ENCODE measurements around the gene SEMA6A. TPM values are rescaled to one million over a fixed set of nuclear protein-coding genes. Genes with fewer than 3 reads are reported as not detected.

SEMA6A gene
- total and polyA plus RNA-seq, 12 donors: 2.9 to 11.3 (median 7.8) TPM

DNA sequence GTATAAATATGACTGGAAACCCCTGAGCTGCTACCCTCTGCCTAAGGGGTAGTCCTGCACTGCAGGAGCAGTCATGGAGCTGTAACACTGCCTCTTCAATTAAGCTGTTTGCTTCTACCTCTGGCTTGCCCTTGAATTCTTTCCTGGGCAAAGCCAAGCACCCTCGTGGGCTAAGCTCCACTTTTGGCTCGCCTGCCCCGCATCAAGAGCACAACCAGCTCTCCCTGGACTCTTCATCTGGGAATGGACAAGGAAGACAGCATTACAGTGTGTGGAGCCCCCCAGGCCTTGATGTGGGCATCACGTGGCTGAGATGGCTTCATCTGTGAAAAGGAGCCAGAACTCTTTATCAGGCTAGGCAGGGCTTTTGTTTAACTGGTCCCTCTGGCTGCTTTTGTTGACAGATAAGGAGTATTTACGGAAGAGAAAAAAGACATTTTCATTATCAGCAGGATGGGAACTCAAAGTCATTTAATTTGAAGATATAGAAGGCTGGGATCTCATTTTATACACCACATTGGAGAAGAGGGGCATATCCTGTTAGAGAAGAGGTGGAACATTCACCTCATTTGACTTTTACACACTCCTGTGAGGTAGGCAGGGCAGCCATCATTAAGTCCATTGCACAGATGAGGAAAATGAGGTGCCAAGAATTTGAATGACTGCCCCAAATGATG is 137.8 kb downstream of the SEMA6A start:
- H3K27me3 ChIP-seq: no peaks in the 10 kb centered on the region
- peaks cover 0 to 50% (median 14%) of the 10 kb centered on the region in 9 donors for H3K4me1 ChIP-seq
- 60 to 61% methylated on average over 5 of the region's 5 CpGs for WGBS, 2 donors
- no peaks in the 10 kb centered on the region for H3K36me3 ChIP-seq
- H3K27ac ChIP-seq: peak overlapping the region in 1 of 10 donors; percentile 23
- intact Hi-C loops (cut with DNase I): loop anchor here in 2 of 10 donors (5.0 to 10.0 kb wide), 2 partner anchors 35 to 128 kb away; no protein-coding TSS in a partner anchor
- H3K9me3 ChIP-seq: no peaks in the 10 kb centered on the region
- TF ChIP-seq, protein P1, sequence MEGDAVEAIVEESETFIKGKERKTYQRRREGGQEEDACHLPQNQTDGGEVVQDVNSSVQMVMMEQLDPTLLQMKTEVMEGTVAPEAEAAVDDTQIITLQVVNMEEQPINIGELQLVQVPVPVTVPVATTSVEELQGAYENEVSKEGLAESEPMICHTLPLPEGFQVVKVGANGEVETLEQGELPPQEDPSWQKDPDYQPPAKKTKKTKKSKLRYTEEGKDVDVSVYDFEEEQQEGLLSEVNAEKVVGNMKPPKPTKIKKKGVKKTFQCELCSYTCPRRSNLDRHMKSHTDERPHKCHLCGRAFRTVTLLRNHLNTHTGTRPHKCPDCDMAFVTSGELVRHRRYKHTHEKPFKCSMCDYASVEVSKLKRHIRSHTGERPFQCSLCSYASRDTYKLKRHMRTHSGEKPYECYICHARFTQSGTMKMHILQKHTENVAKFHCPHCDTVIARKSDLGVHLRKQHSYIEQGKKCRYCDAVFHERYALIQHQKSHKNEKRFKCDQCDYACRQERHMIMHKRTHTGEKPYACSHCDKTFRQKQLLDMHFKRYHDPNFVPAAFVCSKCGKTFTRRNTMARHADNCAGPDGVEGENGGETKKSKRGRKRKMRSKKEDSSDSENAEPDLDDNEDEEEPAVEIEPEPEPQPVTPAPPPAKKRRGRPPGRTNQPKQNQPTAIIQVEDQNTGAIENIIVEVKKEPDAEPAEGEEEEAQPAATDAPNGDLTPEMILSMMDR (IDR thresholded peaks at IDR 0.05): no peak
- DNase-seq (no peak), ATAC-seq (peak in 3 of 8 donors; percentile 17 to 62 (median 36))
- no peak overlapping the region for H3K4me3 ChIP-seq

DNA sequence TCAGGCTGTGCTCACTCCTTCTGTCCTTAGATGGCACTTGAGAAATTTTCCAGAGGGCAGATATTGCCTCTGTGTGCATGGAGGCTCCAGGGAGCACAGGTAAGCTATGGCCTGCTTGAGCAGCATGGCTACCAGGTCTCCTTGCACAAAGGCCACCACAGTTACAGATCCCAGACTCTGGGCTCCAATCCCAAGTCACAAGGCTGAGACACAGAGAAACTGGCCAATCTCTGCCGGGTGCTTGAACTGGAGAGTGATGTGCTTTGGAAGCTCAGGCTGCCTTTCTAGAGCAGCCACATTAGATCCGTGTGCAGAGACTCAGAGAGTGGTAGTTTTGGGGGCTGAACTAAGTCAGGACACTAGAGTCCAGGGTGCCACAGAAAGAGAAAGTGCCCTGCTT is 145.7 kb downstream of the SEMA6A start:
- ATAC-seq (peak in 2 of 8 donors; percentile 33 to 42), DNase-seq (no peak)
- Histone ChIP-seq H3K9me3 (no peaks in the 10 kb centered on the region), H3K4me3 (no peak overlapping the region), H3K27me3 (no peaks in the 10 kb centered on the region), H3K4me1 (no peaks in the 10 kb centered on the region), H3K27ac (no peak overlapping the region), H3K36me3 (no peaks in the 10 kb centered on the region)
- 55 to 67% methylated on average over 2 of the region's 2 CpGs for WGBS, 2 donors
- TF ChIP-seq, protein P1 (IDR thresholded peaks at IDR 0.05): no peak
- intact Hi-C loops (cut with DNase I): no loop called here

DNA sequence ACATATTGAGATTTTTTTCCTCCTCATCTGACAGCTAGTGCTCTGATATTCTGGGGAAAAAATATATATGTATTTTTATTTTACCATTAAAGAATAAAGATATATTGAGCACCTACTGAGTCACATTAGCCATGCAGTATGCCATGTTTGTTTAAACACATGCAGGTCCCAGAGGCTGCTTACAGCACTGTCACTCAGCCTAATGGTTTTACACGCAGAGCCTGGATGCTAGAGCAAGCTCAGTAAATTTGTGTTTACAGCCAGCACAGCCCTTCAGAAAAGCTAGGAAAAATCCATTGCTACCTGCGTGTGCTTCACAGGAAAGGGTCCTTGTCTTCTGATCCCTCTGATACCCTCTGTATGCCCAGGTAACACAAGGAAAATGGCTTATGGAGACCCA is 146.2 kb downstream of the SEMA6A start:
- TF ChIP-seq, protein P1 (IDR thresholded peaks at IDR 0.05): no peak
- H3K27me3 ChIP-seq: no peaks in the 10 kb centered on the region
- intact Hi-C loops (cut with DNase I): no loop called here

DNA sequence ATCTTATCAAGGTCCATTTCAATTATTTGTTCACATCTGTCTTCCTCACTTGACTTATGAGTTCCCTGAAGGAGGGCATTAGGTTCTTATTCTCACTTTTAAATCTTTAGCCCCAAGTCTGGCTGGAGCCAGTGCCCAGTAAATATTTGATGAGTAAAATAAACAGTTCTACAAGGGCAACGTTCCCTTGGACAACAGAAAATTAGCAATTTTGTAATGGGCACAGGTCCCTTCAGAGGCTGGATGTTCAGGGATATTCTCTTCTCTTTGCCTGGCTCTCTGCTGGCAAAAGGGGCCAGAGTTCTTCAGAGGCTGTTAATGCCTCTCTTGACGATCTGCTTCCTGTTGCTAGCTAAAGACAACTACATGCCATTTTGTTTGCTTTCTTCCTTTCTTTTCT is 149.7 kb downstream of the SEMA6A start:
- Histone ChIP-seq H3K9me3 (no peaks in the 10 kb centered on the region), H3K4me1 (peaks cover 0 to 15% (median 10%) of the 10 kb centered on the region in 9 donors), H3K36me3 (no peaks in the 10 kb centered on the region), H3K27ac (no peak overlapping the region), H3K27me3 (no peaks in the 10 kb centered on the region), H3K4me3 (no peak overlapping the region)
- intact Hi-C loops (cut with DNase I): no loop called here
- no peak for DNase-seq
- TF ChIP-seq, protein P1 (IDR thresholded peaks at IDR 0.05): no peak
- 87 to 88% methylated on average over 2 of the region's 2 CpGs for WGBS, 2 donors
- no peak for ATAC-seq

More for the DNA sequence above, 146.2 kb downstream of the SEMA6A start:
- Histone ChIP-seq H3K4me3 (no peak overlapping the region), H3K27ac (no peak overlapping the region), H3K36me3 (no peaks in the 10 kb centered on the region), H3K9me3 (no peaks in the 10 kb centered on the region), H3K4me1 (no peaks in the 10 kb centered on the region)
- DNase-seq: no peak
- no peak for ATAC-seq
- WGBS, 2 donors: 95 to 96% methylated on average over 2 of the region's 2 CpGs
